Ovary (tissue), 9 donors: ENCODE data around the gene TIMM22. TPM values are rescaled to one million over a fixed set of nuclear protein-coding genes. Genes with fewer than 3 reads are reported as not detected.
"Not testable (repeated sequence)": the region's sequence is repeated elsewhere in the genome, so short reads cannot be mapped to it uniquely, and the experiment has no call there.

Source experiments
- DNase-seq, 5 donors: peaks; one replicate each; pipeline ENCODE4 v3.0.0-alpha.2; 2019 to 2020
- H3K27ac ChIP-seq, 2 donors: fragments of 200-600 bp; one replicate each; pipeline versions ENCODE4 v1.5.1 to v1.8.0; 2019 to 2022
- H3K27me3 ChIP-seq: fragments of 200-600 bp; one replicate; pipeline ENCODE4 v1.8.0; 2022
- H3K36me3 ChIP-seq: fragments of 200-600 bp; sonication (generic); one replicate; pipeline ENCODE4 v1.5.1; 2019
- H3K4me1 ChIP-seq: one replicate; pipeline ENCODE4 v1.8.1; 2013; ENCODE audit warnings: mild to moderate bottlenecking, moderate library complexity; ENCODE audit not compliant: insufficient read depth
- H3K4me3 ChIP-seq: fragments of 200-600 bp; sonication (generic); one replicate; pipeline ENCODE4 v1.5.1; 2017
- H3K9me3 ChIP-seq, 2 donors: fragments of 200-600 bp in 1 of 2; sonication (generic) in 1 of 2; one replicate each; pipeline versions ENCODE4 v1.5.1 to v1.8.1; 2013 to 2019; ENCODE audit warnings: mild to moderate bottlenecking in 1 of 2, moderate library complexity in 1 of 2
- EP300 ChIP-seq: sonication (generic); formaldehyde crosslinking; IDR thresholded peaks from one replicate; pipeline ENCODE4 v1.6.1; 2017; ENCODE audit warnings: antibody characterized with exemption
- POLR2A ChIP-seq: fragments of 450-650 bp; IDR thresholded peaks from one replicate; pipeline ENCODE4 v1.6.1; 2017; ENCODE audit warnings: antibody characterized with exemption, mild to moderate bottlenecking, moderate library complexity
- WGBS, 3 donors: extraction: QIAGEN DNeasy Blood & Tissue Kit in 1 of 3; methylation state at CpG; one replicate each; pipeline versions ENCODE4 v1.1.5 to v1.1.7; 2013 to 2017; 5-methylcytosine and 5-hydroxymethylcytosine counted together
- intact Hi-C, 4 donors: fragments of 100-400 bp; cut with DNase I; formaldehyde crosslinking; loops; one replicate each; pipeline versions ENCODE4 v1.11.0 to v1.15.1; 2022 to 2023
- polyA plus RNA-seq, 2 donors: library from polyadenylated mRNA; stranded (reverse); fragments of 200-250 nt in 1 of 2; fragments of 350-450 nt in 1 of 2; fragmentation: Illumina TruSeq in 1 of 2; extraction: RNeasy Lipid Tissue Mini Kit (QIAGEN cat#74804) in 1 of 2; gene quantifications; one replicate each; pipeline ENCODE4 v1.2.3, GENCODE V29; 2013 to 2014
- total RNA-seq, 7 donors: library from RNA; depleted of rRNA in 2 of 7; stranded (reverse); fragments of >200 nt in 2 of 7; fragmentation: NEBNext Ultra II Directional in 3 of 7; extraction: Animal tissue kit (Norgen Biotek cat#: 25700) in 3 of 7; gene quantifications; one replicate each; pipeline versions ENCODE4 v1.1.0 to v1.2.4, GENCODE V29; 2016 to 2023
- TF ChIP-seq, protein P1 (sequence below), 3 donors: fragments of 450-650 bp in 2 of 3; fragments of 200-600 bp in 1 of 3; IDR thresholded peaks; one replicate each; pipeline versions ENCODE4 v1.5.1 to v1.8.0; 2016 to 2022; ENCODE audit warnings: antibody characterized with exemption in 3 of 3, mild to moderate bottlenecking in 1 of 3
- donor health status: DM: no; HTN: no; CAD: no; lungs with moderate emphysema.
- donor health status: DM: no; HTN: no; CAD: no.
- donor health status: Bipolar disorder and iron deficiency.
- donor health status: DM: yes; HTN: yes; CAD: no.
- donor health status: DM: no; HTN: no; CAD: no.
- donor health status: DM: yes; HTN: yes; CAD: no.

The TIMM22 gene
- total and polyA plus RNA-seq, 9 donors = 7.9 to 15.1 (median 11.3) TPM

DNA sequence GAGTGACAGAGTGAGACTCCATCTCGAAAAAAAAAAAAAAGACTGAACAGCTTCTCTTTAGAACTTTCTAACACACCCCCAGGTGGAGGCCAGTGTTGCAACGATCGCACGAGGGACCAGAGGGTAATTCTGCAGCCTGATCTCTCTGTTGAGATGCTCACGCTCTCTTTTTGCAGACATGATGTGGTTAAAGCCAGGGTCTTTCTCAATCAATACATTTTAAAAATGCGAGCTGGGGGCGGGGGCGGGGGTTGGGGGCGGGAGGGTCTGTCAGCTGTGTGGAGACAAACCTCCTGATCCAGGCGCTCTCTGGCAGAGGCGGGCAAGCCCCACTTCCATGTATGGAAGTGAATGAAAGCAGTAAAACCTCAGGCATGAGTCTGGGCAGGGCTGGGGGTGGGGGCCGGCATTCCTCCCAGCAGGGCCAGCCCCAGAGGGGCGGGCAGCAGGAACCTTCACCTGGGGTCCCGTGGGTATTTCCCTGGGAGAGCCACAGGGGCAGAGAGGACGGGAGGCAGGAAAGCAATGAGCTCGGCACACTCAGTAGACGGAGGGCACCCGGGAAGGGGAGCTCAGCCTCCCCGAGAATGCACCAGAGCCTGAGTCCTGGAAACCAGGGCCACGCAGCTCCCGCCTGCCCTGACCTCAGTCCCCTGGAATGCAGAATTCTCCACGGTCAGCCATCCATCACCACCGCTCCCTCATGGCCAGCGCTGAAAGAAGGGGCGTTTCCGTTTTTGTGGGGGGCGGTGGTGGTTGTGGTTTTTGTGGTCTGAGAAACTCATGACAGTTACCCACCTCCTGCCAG, 45.4 kb upstream of the TIMM22 start:
- Histone ChIP-seq H3K27me3 (no peaks in the 10 kb centered on the region), H3K27ac (no peak overlapping the region), H3K4me3 (no peak overlapping the region), H3K4me1 (peaks cover 18% of the 10 kb centered on the region), H3K9me3 (no peaks in the 10 kb centered on the region), H3K36me3 (no peaks in the 10 kb centered on the region)
- WGBS, 3 donors = 8 to 10% (median 10%) methylated on average over 26 to 27 of the region's 27 CpGs
- intact Hi-C loops = no loop called here
- TF ChIP-seq EP300 (no peak), POLR2A (no peak)
- TF ChIP-seq, protein P1, sequence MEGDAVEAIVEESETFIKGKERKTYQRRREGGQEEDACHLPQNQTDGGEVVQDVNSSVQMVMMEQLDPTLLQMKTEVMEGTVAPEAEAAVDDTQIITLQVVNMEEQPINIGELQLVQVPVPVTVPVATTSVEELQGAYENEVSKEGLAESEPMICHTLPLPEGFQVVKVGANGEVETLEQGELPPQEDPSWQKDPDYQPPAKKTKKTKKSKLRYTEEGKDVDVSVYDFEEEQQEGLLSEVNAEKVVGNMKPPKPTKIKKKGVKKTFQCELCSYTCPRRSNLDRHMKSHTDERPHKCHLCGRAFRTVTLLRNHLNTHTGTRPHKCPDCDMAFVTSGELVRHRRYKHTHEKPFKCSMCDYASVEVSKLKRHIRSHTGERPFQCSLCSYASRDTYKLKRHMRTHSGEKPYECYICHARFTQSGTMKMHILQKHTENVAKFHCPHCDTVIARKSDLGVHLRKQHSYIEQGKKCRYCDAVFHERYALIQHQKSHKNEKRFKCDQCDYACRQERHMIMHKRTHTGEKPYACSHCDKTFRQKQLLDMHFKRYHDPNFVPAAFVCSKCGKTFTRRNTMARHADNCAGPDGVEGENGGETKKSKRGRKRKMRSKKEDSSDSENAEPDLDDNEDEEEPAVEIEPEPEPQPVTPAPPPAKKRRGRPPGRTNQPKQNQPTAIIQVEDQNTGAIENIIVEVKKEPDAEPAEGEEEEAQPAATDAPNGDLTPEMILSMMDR (IDR thresholded peaks at IDR 0.05) = no peak
- no peak for DNase-seq

GRCh38 chr17:952592-952991, 44.3 kb upstream of the TIMM22 start:
- H3K4me3 ChIP-seq, H3K36me3 ChIP-seq, H3K27ac ChIP-seq, intact Hi-C loops, H3K9me3 ChIP-seq, H3K27me3 ChIP-seq: not testable (repeated sequence)
- peak in 2 of 5 donors; percentile 48 to 57 for DNase-seq
- H3K4me1 ChIP-seq = peaks cover 18% of the 10 kb centered on the region
- WGBS, 3 donors = 95 to 96% (median 96%) methylated on average over 8 to 18 of the region's 18 CpGs

GRCh38 chr17:953767-954166, 43.2 kb upstream of the TIMM22 start:
- intact Hi-C loops = no loop called here
- H3K36me3 ChIP-seq = no peaks in the 10 kb centered on the region
- no peak overlapping the region for H3K4me3 ChIP-seq
- WGBS, 3 donors = 93 to 97% (median 95%) methylated on average over 16 of the region's 16 CpGs
- H3K9me3 ChIP-seq = no peaks in the 10 kb centered on the region
- H3K4me1 ChIP-seq = peaks cover 18% of the 10 kb centered on the region
- no peak overlapping the region for H3K27ac ChIP-seq
- TF ChIP-seq, protein P1 (IDR thresholded peaks at IDR 0.05) = no peak
- TF ChIP-seq POLR2A (no peak), EP300 (no peak)
- peak in 1 of 5 donors; percentile 10 for DNase-seq
- no peaks in the 10 kb centered on the region for H3K27me3 ChIP-seq

GRCh38 chr17:954431-955164, 42.3 kb upstream of the TIMM22 start:
- DNase-seq = peak in 1 of 5 donors; percentile 29
- Histone ChIP-seq H3K4me1 (peaks cover 18% of the 10 kb centered on the region), H3K27me3 (no peaks in the 10 kb centered on the region), H3K9me3 (no peaks in the 10 kb centered on the region), H3K4me3 (no peak overlapping the region), H3K27ac (no peak overlapping the region), H3K36me3 (no peaks in the 10 kb centered on the region)
- TF ChIP-seq, protein P1 (IDR thresholded peaks at IDR 0.05) = no peak
- TF ChIP-seq EP300 (no peak), POLR2A (no peak)
- 34 to 41% (median 37%) methylated on average over 22 to 23 of the region's 23 CpGs for WGBS, 3 donors
- intact Hi-C loops = no loop called here

GRCh38 chr17:956905-957304, 40.0 kb upstream of the TIMM22 start:
- Histone ChIP-seq H3K27me3 (no peaks in the 10 kb centered on the region), H3K4me3 (no peak overlapping the region), H3K9me3 (no peaks in the 10 kb centered on the region), H3K36me3 (no peaks in the 10 kb centered on the region), H3K27ac (no peak overlapping the region), H3K4me1 (peaks cover 9% of the 10 kb centered on the region)
- TF ChIP-seq EP300 = no peak
- TF ChIP-seq, protein P1 (IDR thresholded peaks at IDR 0.05) = no peak
- TF ChIP-seq POLR2A = no peak
- 75 to 76% (median 75%) methylated on average over 8 of the region's 8 CpGs for WGBS, 3 donors
- intact Hi-C loops = no loop called here
- no peak for DNase-seq
